Neural cell (in vitro differentiated cells): ENCODE data around the gene C8A.

Experiments used
- EP300 ChIP-seq: fragments of 450-650 bp; conservative IDR thresholded peaks from 2 replicates; pipeline ENCODE4 v1.6.1; 2014; ENCODE audit warnings: antibody characterized with exemption, mild to moderate bottlenecking, moderate library complexity; ENCODE audit not compliant: poor library complexity, severe bottlenecking
- EZH2 ChIP-seq: fragments of 200-600, 300-800 bp; shearing (Covaris generic), sonication (generic); IDR thresholded peaks from 2 replicates; pipeline ENCODE4 v1.6.1; 2014; ENCODE audit warnings: antibody characterized with exemption, low read length, borderline replicate concordance, mild to moderate bottlenecking; ENCODE audit not compliant: insufficient read depth, poor library complexity, severe bottlenecking
- POLR2AphosphoS5 ChIP-seq: IDR thresholded peaks from 2 replicates; pipeline ENCODE4 v1.6.1; 2012
- SMC3 ChIP-seq: fragments of 450-650 bp; conservative IDR thresholded peaks from 2 replicates; pipeline ENCODE4 v1.6.1; 2014; ENCODE audit warnings: antibody characterized with exemption, mild to moderate bottlenecking, moderate library complexity; ENCODE audit not compliant: poor library complexity
- TAF1 ChIP-seq: IDR thresholded peaks from 2 replicates; pipeline ENCODE4 v1.6.1; 2012; ENCODE audit warnings: low read depth
- TF ChIP-seq, protein P1 (sequence below): fragments of 450-650 bp; IDR thresholded peaks from 2 replicates; pipeline ENCODE4 v1.5.1; 2014; ENCODE audit warnings: antibody characterized with exemption, mild to moderate bottlenecking, moderate library complexity; ENCODE audit not compliant: poor library complexity, severe bottlenecking
- TF ChIP-seq, protein P2 (sequence below): IDR thresholded peaks from 2 replicates; pipeline ENCODE4 v1.6.1; 2012; ENCODE audit warnings: borderline replicate concordance

DNA sequence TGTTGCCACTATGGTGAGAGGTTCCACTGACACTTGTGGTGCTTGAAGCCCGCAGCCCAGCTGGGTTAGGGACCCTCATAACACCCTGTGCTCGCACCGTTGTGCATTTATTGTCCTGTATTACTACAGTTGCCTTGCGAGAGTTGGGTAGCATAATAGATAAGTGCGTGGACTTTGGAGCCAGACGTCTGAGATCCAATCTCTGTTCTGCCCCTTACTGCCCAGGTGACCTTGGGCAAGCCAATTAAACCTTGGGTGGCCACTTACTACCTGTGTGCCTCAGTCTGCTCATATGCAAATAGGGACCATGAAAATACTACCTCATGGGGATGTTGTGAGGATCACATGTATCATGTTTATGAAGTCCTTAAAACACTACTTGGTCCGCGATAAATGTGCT lies 97.9 kb downstream of the C8A start:
- TF ChIP-seq, protein P1, sequence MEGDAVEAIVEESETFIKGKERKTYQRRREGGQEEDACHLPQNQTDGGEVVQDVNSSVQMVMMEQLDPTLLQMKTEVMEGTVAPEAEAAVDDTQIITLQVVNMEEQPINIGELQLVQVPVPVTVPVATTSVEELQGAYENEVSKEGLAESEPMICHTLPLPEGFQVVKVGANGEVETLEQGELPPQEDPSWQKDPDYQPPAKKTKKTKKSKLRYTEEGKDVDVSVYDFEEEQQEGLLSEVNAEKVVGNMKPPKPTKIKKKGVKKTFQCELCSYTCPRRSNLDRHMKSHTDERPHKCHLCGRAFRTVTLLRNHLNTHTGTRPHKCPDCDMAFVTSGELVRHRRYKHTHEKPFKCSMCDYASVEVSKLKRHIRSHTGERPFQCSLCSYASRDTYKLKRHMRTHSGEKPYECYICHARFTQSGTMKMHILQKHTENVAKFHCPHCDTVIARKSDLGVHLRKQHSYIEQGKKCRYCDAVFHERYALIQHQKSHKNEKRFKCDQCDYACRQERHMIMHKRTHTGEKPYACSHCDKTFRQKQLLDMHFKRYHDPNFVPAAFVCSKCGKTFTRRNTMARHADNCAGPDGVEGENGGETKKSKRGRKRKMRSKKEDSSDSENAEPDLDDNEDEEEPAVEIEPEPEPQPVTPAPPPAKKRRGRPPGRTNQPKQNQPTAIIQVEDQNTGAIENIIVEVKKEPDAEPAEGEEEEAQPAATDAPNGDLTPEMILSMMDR = no peak
- TF ChIP-seq POLR2AphosphoS5 (no peak), SMC3 (no peak), EZH2 (no peak), TAF1 (no peak), EP300 (no peak)
- TF ChIP-seq, protein P2, sequence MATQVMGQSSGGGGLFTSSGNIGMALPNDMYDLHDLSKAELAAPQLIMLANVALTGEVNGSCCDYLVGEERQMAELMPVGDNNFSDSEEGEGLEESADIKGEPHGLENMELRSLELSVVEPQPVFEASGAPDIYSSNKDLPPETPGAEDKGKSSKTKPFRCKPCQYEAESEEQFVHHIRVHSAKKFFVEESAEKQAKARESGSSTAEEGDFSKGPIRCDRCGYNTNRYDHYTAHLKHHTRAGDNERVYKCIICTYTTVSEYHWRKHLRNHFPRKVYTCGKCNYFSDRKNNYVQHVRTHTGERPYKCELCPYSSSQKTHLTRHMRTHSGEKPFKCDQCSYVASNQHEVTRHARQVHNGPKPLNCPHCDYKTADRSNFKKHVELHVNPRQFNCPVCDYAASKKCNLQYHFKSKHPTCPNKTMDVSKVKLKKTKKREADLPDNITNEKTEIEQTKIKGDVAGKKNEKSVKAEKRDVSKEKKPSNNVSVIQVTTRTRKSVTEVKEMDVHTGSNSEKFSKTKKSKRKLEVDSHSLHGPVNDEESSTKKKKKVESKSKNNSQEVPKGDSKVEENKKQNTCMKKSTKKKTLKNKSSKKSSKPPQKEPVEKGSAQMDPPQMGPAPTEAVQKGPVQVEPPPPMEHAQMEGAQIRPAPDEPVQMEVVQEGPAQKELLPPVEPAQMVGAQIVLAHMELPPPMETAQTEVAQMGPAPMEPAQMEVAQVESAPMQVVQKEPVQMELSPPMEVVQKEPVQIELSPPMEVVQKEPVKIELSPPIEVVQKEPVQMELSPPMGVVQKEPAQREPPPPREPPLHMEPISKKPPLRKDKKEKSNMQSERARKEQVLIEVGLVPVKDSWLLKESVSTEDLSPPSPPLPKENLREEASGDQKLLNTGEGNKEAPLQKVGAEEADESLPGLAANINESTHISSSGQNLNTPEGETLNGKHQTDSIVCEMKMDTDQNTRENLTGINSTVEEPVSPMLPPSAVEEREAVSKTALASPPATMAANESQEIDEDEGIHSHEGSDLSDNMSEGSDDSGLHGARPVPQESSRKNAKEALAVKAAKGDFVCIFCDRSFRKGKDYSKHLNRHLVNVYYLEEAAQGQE = no peak
